GM19023 (cell line): ENCODE results near the gene JRKL.

Source experiments
- ATAC-seq: cut with Tn5 transposase; IDR thresholded peaks from one replicate; pipeline ENCODE4 v1.9.1; 2021; ENCODE audit warnings: mild to moderate bottlenecking, moderate library complexity; ENCODE audit not compliant: unreplicated experiment

Gene JRKL

DNA sequence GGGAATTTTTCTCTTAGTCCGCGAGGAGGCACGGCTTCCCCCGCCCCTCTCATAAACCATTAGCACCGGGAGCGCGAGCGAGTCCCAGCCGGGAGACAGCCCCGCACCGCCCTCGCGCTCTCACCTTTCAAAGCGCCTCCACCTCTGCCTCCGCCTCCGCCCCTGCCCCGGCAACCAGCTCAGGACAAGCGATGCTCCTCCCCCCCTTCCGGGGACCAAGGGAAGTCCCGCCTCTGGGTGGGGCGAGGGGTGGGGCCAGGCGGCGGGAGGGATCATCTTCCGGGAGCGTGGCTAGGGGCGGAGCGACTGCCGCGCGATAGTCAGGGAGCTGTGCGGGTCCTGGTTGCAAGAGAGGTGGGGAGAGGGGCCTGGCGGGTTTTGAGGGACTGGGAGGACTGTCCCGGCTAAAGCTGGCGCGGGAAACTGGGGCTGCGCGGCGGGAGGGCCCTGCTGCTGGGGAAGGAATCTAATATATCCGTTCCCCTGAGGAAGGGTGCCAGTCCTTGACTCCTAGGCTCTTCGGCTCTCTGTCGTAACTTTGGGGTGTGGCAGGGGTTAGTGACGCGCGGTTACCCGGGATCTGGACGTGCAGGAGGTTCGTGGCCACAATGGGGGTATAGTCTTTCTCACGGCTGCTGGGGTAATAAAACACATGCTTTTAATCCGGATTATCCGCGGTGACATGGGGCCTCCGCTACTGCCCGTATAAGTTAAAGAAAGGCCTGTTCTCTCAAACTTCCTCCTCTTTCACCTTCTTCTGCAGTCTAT is at the start of gene JRKL, which contains the start of gene CCDC82:
Gene JRKL (plus strand): TSS at position 294 of the 768 bp plus-strand sequence. CDS start 637 bp downstream, outside the sequence.
Gene CCDC82 (minus strand): TSS at position 193 of the 768 bp plus-strand sequence. CDS start 5,165 bp downstream, outside the sequence.
- ATAC-seq = peak; percentile 96

DNA sequence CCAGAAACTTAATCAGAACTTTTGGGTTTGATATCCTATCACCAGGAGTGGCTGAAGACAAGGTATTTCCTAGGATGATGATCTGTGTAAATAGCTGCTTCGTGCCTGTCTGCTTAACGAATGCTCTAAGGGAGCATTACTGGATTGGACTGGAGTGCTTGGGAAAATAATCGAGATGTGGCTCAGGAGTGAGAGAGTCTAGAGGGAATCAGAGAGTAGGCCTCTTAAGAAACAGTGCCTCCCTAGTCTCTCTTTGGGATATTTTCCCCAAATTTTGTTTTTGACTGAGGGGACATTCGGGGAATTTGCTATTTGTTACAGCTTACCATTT is 49.3 kb upstream of the JRKL start:
- ATAC-seq = no peak

DNA sequence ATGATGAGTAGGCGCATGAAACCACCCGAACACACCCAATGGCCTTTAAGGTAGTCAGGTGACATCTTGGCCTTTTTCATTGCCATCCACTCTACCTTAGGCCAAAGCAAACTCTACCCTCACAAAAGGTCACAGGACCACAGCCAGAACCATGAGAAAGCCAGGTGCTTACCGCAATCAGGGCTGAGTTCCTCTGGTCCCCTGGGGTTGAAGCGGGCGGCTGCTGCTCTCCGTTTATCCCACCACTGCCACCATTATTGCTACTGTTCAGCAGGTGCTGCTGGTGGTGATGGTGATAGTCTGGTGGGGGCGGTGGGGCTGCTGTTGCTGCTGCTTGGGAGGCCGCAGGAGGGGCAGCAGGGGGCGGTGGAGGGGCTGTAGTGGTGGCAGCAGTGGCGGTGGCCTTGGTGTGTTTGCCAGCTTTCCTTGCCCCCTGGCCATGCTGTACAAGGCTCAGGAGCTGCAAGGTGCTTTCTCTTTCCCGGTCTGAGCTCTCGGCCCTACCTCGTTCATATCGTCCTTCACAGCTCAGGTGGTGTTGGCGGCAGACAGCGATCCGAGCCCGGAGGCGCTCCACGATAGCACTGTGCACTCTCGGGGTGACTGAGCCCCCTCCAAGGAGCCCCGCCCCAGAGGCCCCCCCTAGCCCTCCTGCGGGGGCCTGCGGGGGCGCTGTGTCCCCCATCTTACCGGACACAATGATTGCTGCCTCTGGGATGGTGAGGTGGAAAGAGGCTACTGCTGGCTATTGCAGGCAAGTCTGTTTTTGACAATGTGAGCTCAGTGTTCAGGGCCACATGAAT is 48.4 kb upstream of the JRKL start:
- peak; percentile 18 for ATAC-seq

DNA sequence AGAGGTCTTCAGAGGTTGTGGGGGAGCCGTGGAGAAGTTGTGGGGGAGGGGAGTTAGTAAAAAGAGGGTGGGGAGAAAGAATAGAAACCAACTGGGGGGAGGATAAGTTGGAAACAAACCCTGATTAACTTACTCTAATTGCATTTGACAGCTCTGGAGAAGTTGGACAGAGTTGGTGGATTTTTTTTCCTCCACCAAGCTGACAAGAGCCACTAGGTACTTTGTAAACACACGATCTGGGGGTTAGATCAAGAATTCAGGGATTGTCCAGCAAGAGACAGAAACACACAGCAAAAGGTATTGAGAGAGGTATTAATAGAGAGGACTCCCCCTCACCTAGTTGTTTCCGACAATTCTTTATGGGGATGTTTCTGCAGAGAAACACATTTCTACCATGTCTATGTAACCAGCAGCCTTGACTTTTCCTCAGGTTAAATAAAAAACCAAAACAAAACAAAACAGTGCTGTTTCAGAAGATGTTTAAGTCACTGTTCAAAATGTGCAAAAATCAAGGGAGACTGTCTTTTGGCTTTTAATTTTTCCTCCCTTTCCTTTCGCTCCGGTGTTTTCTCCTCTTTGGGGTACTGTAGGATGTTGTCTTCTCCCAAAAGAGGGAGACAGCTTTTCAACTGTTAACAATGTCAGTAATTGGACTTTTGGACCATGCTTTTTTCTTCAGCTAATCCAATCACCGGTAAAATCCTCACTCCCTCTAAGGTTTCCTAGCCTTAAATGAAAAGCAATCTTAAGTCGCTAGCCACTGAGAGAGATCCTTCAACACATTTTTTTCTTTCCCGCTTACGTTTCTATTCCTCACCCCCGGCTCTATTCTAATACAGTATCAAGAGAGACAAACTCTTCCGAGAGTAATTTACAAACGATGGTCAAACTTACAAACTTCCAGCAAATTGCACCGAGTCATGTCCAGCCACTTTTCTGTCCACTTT is 47.5 kb upstream of the JRKL start:
- no peak for ATAC-seq

- ATAC-seq = peak; percentile 88
Measured at GRCh38 chr11:96342961-96343711, 46.7 kb upstream of the JRKL start, which contains the start of gene MAML2. Gene MAML2, minus strand, starts transcription at chr11:96343195. Its CDS starts 1,300 bp downstream, at chr11:96341895.

- ATAC-seq = no peak
Measured at GRCh38 chr11:96356848-96357247, 33.0 kb upstream of the JRKL start.

DNA sequence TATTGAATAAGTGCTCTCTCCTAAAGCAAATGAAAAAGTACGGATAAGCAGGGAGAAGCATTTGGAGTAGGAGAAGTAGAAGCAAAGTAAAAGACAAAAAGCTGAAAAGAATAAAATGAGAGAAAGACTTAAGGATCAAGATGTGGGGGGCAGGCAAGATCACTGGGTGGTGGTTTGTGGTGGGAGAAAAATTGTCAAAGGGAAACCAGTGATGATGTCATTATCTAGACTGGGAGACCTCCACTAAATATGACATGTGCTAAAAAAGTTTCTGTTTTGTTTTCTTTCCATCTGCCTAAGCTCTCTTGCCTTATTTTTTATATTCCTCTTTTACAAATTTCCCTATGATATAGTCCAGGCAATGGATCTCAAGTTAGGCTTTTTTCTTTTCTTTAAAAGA is 32.0 kb upstream of the JRKL start:
- no peak for ATAC-seq

DNA sequence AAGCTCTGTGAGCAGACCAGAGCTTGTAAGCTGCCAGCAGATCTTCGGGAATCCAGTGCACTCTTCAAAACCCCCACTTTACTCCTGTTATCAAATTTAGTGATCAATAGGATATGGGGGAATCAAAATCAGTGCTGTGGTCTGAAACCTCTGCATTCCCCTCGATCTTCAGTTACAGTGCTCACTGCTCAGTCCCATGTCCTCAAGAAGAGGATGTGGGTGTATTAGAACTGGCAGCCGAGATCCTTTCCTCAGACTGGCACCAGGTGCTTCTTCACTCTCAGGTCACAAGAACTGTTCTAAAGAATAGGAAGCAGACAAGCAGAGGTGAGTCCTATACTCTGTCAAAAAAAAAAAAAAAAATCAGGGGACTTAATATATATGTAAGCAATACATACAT is 31.5 kb upstream of the JRKL start:
- no peak for ATAC-seq

DNA sequence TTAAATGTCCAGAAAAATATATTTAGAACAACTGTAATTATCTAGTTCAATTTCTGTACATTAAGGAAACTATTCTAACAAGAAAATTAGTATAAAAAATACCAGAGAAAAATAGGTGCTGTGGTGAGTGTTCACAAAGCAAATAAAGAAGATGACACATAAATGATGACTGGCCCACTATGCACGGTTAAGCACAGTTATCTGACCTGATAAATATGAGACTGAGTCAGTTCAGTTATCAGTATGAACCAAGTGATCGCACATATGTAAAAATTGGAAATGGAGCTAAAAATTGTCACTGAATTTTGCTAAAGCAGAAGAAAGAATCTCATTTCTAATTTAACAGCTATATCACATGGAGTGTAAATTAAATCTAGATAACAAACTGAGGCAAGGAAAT is 28.0 kb upstream of the JRKL start:
- no peak for ATAC-seq

- no peak for ATAC-seq
Measured at GRCh38 chr11:96365493-96365892, 24.3 kb upstream of the JRKL start.

GRCh38 chr11:96366024-96366423 is 23.8 kb upstream of the JRKL start:
- ATAC-seq = no peak

- no peak for ATAC-seq
Measured at GRCh38 chr11:96367342-96367741, 22.5 kb upstream of the JRKL start.

DNA sequence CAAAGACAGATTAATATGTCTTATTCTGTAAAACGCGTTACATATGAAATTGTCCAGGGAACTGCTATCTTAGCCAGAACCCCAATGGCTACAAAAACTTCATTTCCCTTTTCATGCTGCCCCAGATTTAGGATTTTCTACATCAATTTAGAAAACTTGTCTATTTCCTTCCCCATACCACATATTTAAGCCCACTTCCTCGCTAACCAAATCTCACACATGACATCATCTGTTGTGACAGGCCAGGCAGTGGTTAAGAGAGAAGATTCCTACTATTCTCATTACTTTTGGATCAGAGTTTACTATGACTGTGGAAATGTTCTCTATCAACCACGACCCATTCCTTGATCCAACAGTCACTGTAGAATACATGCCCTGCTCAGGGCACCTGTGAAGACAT is 16.0 kb upstream of the JRKL start:
- ATAC-seq = no peak

DNA sequence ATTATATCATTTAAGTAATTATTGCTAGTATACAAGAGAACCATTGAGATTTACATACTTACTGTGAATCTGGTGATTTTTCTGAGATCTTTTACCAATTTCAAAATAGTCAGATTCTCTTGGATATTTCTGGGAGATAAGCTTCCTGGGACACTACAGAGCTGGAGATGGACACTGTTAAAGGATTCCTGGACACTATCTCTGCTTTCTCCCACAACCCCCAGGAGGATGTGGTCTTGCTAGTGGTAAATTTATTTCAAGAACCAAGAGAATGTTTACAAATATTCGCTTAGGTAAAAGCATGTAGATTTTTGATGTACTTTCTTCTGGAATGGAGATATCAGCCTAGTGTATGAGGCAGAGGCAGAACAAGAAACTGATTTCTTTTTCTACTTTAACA is 13.0 kb upstream of the JRKL start:
- no peak for ATAC-seq

GRCh38 chr11:96384156-96384555 is 5.7 kb upstream of the JRKL start:
- no peak for ATAC-seq

DNA sequence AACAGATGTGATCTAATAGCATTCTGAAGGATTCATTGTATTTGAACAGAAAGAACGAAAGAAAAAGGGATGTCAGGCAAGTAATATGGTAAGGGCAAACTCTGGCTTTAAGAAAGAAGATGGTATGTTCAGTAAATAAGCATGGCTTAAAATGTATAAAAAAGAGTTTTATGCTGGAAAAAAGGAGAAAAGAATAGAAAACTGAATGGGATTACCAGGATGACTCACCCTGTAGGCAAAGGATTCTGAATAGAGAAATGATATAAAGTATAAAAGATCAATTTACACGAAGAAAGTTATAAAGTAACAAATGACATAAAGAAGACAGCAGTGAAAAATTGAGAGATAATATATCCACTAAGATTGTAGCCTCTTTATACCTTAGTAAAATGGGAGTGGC is 4.6 kb upstream of the JRKL start:
- ATAC-seq = no peak

DNA sequence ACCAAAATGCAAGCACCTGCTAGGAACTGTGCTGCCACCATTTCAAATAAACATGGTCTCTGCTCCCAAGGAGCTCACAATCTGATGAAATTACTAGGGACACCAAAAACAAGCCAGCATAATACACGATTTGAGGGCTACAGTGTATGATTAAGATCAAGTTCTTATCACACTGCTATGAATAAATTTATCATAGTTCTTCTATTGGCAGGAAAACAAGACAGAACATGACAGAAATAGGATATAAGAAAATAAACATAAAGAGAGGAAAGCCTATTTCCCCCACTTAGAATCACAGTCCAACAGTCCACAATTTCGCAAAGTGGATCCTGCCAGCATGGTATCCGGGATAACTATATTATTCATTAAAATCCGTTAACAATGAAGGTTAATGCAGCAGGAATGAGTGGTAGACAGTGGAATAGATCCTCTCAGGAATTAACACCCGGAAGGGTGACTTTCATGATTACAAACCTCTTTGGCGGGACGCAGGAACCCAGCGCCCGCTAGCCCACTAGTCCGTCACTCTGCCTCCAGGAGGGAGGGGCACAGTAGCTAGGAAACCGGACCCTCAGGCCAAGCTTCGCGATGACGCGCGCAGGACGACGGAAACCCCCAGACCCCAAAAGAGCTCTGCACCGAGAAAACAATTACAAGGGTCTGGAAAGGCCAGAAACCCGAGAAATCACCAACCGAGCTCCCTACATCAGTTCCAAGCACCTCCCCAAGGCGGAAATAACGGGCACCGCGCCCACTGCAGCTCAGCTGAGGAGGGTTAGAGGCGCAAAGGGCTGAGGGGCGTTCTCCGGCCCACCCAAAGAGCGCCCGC is 708 bp upstream of the JRKL start:
- ATAC-seq = peak; percentile 53

DNA sequence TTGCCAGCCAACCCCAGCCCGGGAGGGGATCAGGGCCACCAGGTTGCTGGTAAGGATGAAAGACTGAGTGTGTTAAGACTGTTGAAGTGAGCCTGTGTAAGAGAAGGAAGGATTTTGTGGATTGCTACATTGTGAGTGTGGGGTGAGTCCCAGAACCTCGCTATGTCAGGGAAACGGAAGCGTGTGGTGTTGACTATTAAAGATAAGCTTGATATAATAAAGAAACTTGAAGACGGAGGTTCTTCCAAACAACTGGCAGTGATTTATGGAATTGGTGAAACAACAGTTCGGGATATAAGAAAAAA is 627 bp downstream of the JRKL start:
- no peak for ATAC-seq

DNA sequence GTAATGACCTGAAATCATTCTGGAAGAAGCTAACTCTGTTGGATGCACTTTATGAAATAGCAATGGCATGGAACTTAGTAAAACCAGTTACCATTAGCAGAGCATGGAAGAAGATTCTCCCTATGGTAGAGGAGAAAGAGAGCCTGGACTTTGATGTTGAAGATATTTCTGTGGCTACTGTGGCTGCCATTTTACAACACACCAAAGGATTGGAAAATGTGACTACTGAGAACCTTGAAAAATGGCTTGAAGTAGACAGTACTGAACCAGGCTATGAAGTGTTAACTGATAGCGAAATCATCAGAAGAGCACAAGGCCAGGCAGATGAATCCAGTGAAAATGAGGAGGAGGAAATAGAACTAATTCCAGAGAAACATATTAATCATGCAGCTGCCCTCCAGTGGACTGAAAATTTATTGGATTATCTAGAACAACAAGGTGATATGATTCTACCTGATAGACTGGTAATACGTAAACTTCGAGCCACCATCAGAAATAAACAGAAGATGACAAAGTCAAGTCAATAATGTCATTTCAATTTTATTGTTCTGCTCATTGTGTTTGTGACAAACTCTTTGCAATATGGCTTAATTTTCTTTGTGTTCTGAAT is 2.0 kb downstream of the JRKL start:
- no peak for ATAC-seq
